Muscle of leg (tissue), 11 donors: ENCODE measurements around the gene ASCC2. TPM values are rescaled to one million over a fixed set of nuclear protein-coding genes. Genes with fewer than 3 reads are reported as not detected.
A peak's percentile ranks its signal among the peaks of the same experiment; 100 is the strongest.
"Not testable (repeated sequence)": the region's sequence is repeated elsewhere in the genome, so short reads cannot be mapped to it uniquely, and the experiment has no call there.

Source experiments
- DNase-seq: peaks from one replicate; pipeline ENCODE4 v3.0.0; 2013
- H3K27ac ChIP-seq: one replicate; pipeline ENCODE4 v1.5.1; 2013; ENCODE audit warnings: mild to moderate bottlenecking, low read length, control low read depth
- H3K27me3 ChIP-seq: one replicate; pipeline ENCODE4 v1.6.1; 2013; ENCODE audit warnings: low read length; ENCODE audit not compliant: control insufficient read depth, insufficient read depth
- H3K36me3 ChIP-seq: one replicate; pipeline ENCODE4 v1.6.1; 2013; ENCODE audit warnings: low read length; ENCODE audit not compliant: control insufficient read depth, insufficient read depth
- H3K4me1 ChIP-seq: one replicate; pipeline ENCODE4 v1.6.1; 2013; ENCODE audit warnings: low read length; ENCODE audit not compliant: control insufficient read depth, insufficient read depth
- H3K4me3 ChIP-seq: one replicate; pipeline ENCODE4 v1.5.1; 2013; ENCODE audit warnings: low read length, control low read depth
- H3K9me3 ChIP-seq: replicated peaks from 2 replicates; pipeline ENCODE4 v1.6.1; 2013; ENCODE audit warnings: low read depth, low read length; ENCODE audit not compliant: control insufficient read depth
- WGBS: methylation state at CpG from one replicate; pipeline ENCODE4 v1.1.5; 2013; ENCODE audit warnings: missing lambda C conversion rate; ENCODE audit not compliant: insufficient coverage; 5-methylcytosine and 5-hydroxymethylcytosine counted together
- polyA plus RNA-seq, 8 donors: library from polyadenylated mRNA; unstranded; fragments of 120-200 nt; gene quantifications; one replicate each; pipeline versions ENCODE4 v1.2.1 to v1.2.3, GENCODE V29; 2013; ENCODE audit warnings: inconsistent platforms in 1 of 8, low replicate concordance in 1 of 8; ENCODE audit not compliant: insufficient read length in 8 of 8, insufficient read depth in 1 of 8
- total RNA-seq: library from RNA; stranded (reverse); fragments of 120-200 nt; gene quantifications from one replicate; pipeline ENCODE4 v1.2.4, GENCODE V29; 2013

The ASCC2 gene
- total and polyA plus RNA-seq, 9 donors: 23.1 to 38.1 (median 34.4) TPM

- no peaks in the 10 kb centered on the region for H3K36me3 ChIP-seq
- H3K9me3 ChIP-seq: no peaks in the 10 kb centered on the region
- WGBS: 75% methylated on average over 2 of the region's 2 CpGs
- H3K27me3 ChIP-seq: peaks cover 5% of the 10 kb centered on the region
- H3K4me3 ChIP-seq: no peak overlapping the region
- no peak for DNase-seq
- no peaks in the 10 kb centered on the region for H3K4me1 ChIP-seq
- no peak overlapping the region for H3K27ac ChIP-seq
Measured at GRCh38 chr22:29877620-29878019, 39.5 kb upstream of the ASCC2 start.

- Histone ChIP-seq H3K27ac (no peak overlapping the region), H3K4me3 (no peak overlapping the region), H3K4me1 (peaks cover 3% of the 10 kb centered on the region), H3K27me3 (peaks cover 5% of the 10 kb centered on the region), H3K36me3 (no peaks in the 10 kb centered on the region), H3K9me3 (no peaks in the 10 kb centered on the region)
- DNase-seq: no peak
- no CpG with 5 or more reads among the region's 2 CpGs for WGBS
Measured at GRCh38 chr22:29873943-29874342, 35.9 kb upstream of the ASCC2 start.

DNA sequence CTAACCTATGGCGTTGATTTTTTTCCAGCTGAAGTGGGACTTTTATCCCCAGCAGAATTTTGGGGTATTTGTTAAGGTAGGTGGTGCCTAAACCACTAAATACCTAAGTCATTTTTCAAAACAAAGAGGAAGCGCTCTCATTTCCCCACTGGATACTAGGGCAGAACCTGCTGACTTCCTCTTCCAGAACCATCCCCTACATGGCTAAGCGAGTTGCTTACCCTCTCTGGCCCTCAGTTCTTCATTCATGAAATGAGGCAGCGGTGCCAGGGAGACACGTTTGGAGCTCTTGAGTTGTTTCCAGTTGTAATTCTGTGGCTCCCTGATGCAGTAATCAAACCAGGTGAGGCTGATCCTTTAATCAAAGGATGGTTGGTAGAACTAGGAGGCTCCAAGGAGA is 34.9 kb upstream of the ASCC2 start:
- whole genome bisulfite sequencing: no CpG with 5 or more reads among the region's 5 CpGs
- Histone ChIP-seq H3K4me3 (no peak overlapping the region), H3K27ac (no peak overlapping the region), H3K27me3 (peaks cover 4% of the 10 kb centered on the region), H3K9me3 (no peaks in the 10 kb centered on the region), H3K36me3 (no peaks in the 10 kb centered on the region), H3K4me1 (peaks cover 3% of the 10 kb centered on the region)
- peak; percentile 24 for DNase-seq

DNA sequence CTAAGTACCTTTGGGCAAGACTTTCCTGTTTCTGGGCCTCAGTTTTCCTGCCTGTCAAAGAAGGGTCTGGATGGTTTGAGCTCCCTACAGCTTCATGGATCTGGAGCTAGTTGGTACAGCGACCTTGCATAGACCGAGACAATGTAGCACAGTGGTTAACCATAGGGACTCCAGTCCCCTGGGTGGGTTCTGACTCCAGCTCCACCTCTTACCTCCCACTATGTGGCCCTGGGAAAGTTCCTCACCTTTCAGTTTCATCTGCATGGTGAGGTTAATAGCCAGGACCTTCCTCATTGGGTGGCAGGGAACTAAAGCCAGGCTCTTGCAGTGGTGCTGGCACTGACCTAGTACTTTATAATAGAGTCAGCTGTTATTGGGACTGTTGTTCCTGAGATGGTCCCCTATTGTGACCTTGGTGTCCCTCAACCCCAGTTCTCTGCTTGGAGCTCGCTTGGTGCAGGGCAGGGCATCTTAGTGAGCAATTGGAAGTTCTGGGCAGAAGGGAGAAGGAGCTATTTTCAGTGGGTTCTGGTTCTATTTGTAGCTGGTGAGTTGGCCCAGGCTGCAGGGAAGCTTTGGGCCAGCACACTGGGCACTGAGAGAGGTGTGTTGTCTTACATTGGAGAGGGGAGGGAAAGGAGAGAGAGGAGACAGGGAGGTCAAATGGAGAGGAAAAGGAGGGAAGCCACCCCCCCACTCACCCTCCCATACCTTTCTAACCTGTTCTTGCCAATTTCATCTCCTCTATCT is 34.2 kb upstream of the ASCC2 start:
- Histone ChIP-seq H3K27ac (no peak overlapping the region), H3K4me3 (no peak overlapping the region)

GRCh38 chr22:29871684-29872083 is 33.6 kb upstream of the ASCC2 start:
- H3K27ac ChIP-seq: no peak overlapping the region
- 0% methylated on average over 1 of the region's 5 CpGs for WGBS
- H3K4me3 ChIP-seq: no peak overlapping the region

More for the DNA sequence above, 34.2 kb upstream of the ASCC2 start:
- Histone ChIP-seq H3K27me3 (peaks cover 3% of the 10 kb centered on the region), H3K9me3 (no peaks in the 10 kb centered on the region), H3K4me1 (peaks cover 3% of the 10 kb centered on the region), H3K36me3 (no peaks in the 10 kb centered on the region)
- DNase-seq: no peak
- WGBS: 75% methylated on average over 2 of the region's 3 CpGs

DNA sequence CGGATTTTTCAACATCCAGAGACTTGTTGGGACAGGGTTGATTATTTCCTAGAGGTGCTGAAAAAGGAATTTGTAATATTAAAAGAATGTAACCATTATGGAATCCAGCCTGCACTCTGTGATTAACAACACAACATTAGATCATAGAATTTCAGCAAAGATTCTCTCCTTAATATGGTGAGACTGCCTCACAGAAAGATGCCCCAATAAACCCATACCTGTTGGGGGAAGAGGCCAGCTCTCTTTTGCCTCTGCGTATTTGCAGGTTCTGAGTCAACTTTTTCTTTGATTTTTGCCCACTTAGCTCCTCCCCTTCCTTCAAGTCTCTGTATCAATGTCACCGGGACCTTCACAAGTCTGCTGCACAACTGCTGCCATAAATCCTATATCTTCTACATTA is 32.5 kb upstream of the ASCC2 start:
- WGBS: 80% methylated on average over 2 of the region's 3 CpGs
- Histone ChIP-seq H3K27me3 (peaks cover 3% of the 10 kb centered on the region), H3K36me3 (no peaks in the 10 kb centered on the region), H3K4me3 (no peak overlapping the region), H3K4me1 (peaks cover 3% of the 10 kb centered on the region), H3K27ac (no peak overlapping the region), H3K9me3 (no peaks in the 10 kb centered on the region)
- DNase-seq: no peak

More at GRCh38 chr22:29871684-29872083, 33.6 kb upstream of the ASCC2 start:
- H3K27me3 ChIP-seq: peaks cover 3% of the 10 kb centered on the region
- H3K4me1 ChIP-seq: peaks cover 3% of the 10 kb centered on the region
- peak; percentile 35 for DNase-seq
- H3K36me3 ChIP-seq: no peaks in the 10 kb centered on the region
- H3K9me3 ChIP-seq: no peaks in the 10 kb centered on the region

DNA sequence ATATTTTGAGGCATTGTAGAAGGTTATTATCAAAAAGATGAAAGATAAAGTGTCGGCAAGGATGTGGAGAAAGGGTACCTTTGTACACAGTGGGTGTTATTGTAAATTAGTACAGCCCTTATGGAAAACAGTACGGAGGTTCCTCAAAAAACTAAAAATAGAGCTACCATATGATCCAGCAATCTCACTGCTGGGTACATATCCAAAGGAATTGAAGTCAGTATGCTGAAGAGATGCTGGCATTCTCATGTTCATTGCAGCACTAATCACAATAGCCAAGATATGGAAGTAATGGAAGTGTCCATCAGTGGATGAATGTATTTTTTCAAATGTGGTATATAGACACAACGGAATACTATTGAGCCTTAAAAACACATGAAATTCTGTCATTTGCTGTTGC is 29.8 kb upstream of the ASCC2 start:
- no peak overlapping the region for H3K27ac ChIP-seq
- 100% methylated on average over 1 of the region's 3 CpGs for WGBS

DNA sequence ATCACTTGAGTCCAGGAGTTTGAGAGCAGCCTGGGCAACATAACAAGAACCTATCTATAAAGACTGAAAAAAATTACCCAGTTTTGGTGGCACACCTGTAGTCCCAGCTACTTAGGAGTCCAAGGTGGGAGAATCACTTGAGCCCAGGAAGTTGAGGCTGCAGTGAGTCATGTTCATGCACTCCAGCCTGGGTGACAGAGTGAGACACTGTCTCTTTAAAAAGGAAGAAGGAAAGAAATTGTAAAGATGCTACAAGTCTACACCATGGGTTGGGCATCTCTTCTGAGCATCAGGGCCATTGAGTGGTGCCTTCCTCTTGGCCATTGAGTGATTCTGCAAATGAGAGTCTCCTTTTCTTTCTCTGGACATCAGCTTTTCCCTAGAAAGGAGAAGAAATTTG is 29.2 kb upstream of the ASCC2 start:
- no peak for DNase-seq
- H3K36me3 ChIP-seq: no peaks in the 10 kb centered on the region
- H3K4me3 ChIP-seq: no peak overlapping the region
- H3K9me3 ChIP-seq: no peaks in the 10 kb centered on the region
- no peak overlapping the region for H3K27ac ChIP-seq
- peaks cover 2% of the 10 kb centered on the region for H3K4me1 ChIP-seq
- no peaks in the 10 kb centered on the region for H3K27me3 ChIP-seq

More for the DNA sequence above, 29.8 kb upstream of the ASCC2 start:
- Histone ChIP-seq H3K4me1 (peaks cover 3% of the 10 kb centered on the region), H3K9me3 (no peaks in the 10 kb centered on the region), H3K27me3 (no peaks in the 10 kb centered on the region), H3K36me3 (no peaks in the 10 kb centered on the region), H3K4me3 (no peak overlapping the region)
- DNase-seq: no peak

GRCh38 chr22:29865572-29865971 is 27.5 kb upstream of the ASCC2 start:
- H3K27ac ChIP-seq, H3K4me3 ChIP-seq, H3K4me1 ChIP-seq, H3K27me3 ChIP-seq, DNase-seq, H3K9me3 ChIP-seq, H3K36me3 ChIP-seq: not testable (repeated sequence)
- no CpG with 5 or more reads among the region's 13 CpGs for WGBS

DNA sequence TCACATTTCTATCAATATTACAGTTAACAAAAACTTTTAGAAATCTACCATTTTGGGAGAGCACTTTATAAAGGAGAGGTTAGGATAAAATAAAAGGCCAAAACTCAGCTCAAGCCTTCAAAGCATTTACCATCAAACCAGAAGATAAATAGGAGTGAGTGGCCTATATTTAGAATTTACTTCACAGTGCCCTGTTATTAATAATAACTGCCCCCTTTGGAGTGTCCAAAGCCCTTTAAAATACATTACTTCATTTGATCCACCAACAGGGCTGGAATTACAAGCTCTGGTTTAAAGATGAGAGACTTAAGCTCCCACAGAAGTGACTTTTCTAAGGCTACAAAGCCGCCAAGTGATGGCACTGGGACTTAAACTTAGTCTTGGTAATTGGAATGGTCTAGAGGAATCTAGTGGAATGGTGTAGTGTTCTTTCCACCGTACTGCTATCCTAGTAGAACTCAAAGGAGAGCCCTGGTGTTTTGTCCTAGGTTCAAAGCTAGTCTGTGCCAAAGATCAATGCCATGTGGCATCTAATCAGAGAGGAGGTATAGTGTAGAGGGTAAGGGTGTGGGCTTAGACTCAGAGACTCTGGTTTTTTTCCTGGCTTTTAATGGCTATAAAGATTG is 23.7 kb upstream of the ASCC2 start:
- no peaks in the 10 kb centered on the region for H3K9me3 ChIP-seq
- 85% methylated on average over 1 of the region's 2 CpGs for WGBS
- no peaks in the 10 kb centered on the region for H3K4me1 ChIP-seq
- H3K4me3 ChIP-seq: no peak overlapping the region
- no peaks in the 10 kb centered on the region for H3K36me3 ChIP-seq
- no peaks in the 10 kb centered on the region for H3K27me3 ChIP-seq
- DNase-seq: no peak
- no peak overlapping the region for H3K27ac ChIP-seq
